Prostate gland (tissue), 2 donors: ENCODE data around the gene PIGC.

Experiments used
- POLR2A ChIP-seq: fragments of 450-650 bp; IDR thresholded peaks from one replicate; pipeline ENCODE4 v1.6.1; 2016; ENCODE audit warnings: antibody characterized with exemption, mild to moderate bottlenecking
- TF ChIP-seq, protein P1 (sequence below), 4 experiments: fragments of 200-600 bp in 2 of 4; fragments of 450-650 bp in 2 of 4; sonication (generic) in 2 of 4; IDR thresholded peaks; 1 replicate in 3 of 4; 2 replicates in 1 of 4; pipeline ENCODE4 v1.5.1; 2016 to 2019; ENCODE audit warnings: antibody characterized with exemption in 4 of 4, mild to moderate bottlenecking in 2 of 4, moderate library complexity in 2 of 4

GRCh38 chr1:172393354-172393753 is 50.5 kb downstream of the PIGC start:
- TF ChIP-seq, protein P1, sequence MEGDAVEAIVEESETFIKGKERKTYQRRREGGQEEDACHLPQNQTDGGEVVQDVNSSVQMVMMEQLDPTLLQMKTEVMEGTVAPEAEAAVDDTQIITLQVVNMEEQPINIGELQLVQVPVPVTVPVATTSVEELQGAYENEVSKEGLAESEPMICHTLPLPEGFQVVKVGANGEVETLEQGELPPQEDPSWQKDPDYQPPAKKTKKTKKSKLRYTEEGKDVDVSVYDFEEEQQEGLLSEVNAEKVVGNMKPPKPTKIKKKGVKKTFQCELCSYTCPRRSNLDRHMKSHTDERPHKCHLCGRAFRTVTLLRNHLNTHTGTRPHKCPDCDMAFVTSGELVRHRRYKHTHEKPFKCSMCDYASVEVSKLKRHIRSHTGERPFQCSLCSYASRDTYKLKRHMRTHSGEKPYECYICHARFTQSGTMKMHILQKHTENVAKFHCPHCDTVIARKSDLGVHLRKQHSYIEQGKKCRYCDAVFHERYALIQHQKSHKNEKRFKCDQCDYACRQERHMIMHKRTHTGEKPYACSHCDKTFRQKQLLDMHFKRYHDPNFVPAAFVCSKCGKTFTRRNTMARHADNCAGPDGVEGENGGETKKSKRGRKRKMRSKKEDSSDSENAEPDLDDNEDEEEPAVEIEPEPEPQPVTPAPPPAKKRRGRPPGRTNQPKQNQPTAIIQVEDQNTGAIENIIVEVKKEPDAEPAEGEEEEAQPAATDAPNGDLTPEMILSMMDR (IDR thresholded peaks at IDR 0.05) = no peak
- no peak for TF ChIP-seq POLR2A
